Astrocyte (in vitro differentiated cells and primary cell): Measurements from ENCODE around the gene CACNA1D. TPM values are rescaled to one million over a fixed set of nuclear protein-coding genes. Genes with fewer than 3 reads are reported as not detected.

ENCODE experiments used
- DNase-seq: peaks from one replicate; pipeline ENCODE4 v3.0.0-alpha.2; 2010; ENCODE audit warnings: low read depth
- FAIRE-seq: peaks from 2 replicates; lab custom pipeline; 2011; peaks lifted over from hg19 to GRCh38; lab: Jason Lieb, UNC
- H2AFZ ChIP-seq: 2 replicates; pipeline ENCODE4 v1.6.0; 2012; ENCODE audit warnings: low read depth, low read length, inconsistent platforms
- H3K27ac ChIP-seq: 2 replicates; pipeline ENCODE4 v1.5.1; 2011; ENCODE audit warnings: low read depth, low read length, inconsistent platforms
- H3K27me3 ChIP-seq: 2 replicates; pipeline ENCODE4 v1.6.0; 2011; ENCODE audit warnings: low read length, inconsistent platforms; ENCODE audit not compliant: insufficient read depth
- H3K36me3 ChIP-seq: 2 replicates; pipeline ENCODE4 v1.5.1; 2011; ENCODE audit warnings: low read length, inconsistent platforms; ENCODE audit not compliant: insufficient read depth
- H3K4me1 ChIP-seq: 2 replicates; pipeline ENCODE4 v1.5.1; 2011; ENCODE audit warnings: low read length, inconsistent platforms; ENCODE audit not compliant: insufficient read depth
- H3K4me2 ChIP-seq: 2 replicates; pipeline ENCODE4 v1.6.0; 2012; ENCODE audit warnings: low read length, inconsistent platforms
- H3K4me3 ChIP-seq: 2 replicates; pipeline ENCODE4 v1.5.1; 2011; ENCODE audit warnings: low read depth, mild to moderate bottlenecking, low read length, inconsistent platforms; ENCODE audit not compliant: insufficient read depth
- H3K79me2 ChIP-seq: 2 replicates; pipeline ENCODE4 v1.6.0; 2012; ENCODE audit warnings: mild to moderate bottlenecking, low read length, inconsistent platforms; ENCODE audit not compliant: insufficient read depth
- H3K9ac ChIP-seq: 2 replicates; pipeline ENCODE4 v1.6.0; 2012; ENCODE audit warnings: mild to moderate bottlenecking, low read length, inconsistent platforms
- H3K9me3 ChIP-seq: 2 replicates; pipeline ENCODE4 v1.5.1; 2012; ENCODE audit warnings: low read depth, mild to moderate bottlenecking, low read length, inconsistent platforms; ENCODE audit not compliant: insufficient read depth
- H4K20me1 ChIP-seq: 2 replicates; pipeline ENCODE4 v1.6.0; 2012; ENCODE audit warnings: low read length, inconsistent platforms; ENCODE audit not compliant: insufficient read depth
- H3K27ac Mint-ChIP-seq: one replicate; pipeline ENCODE4 v1.8.0; 2021; ENCODE audit warnings: mild to moderate bottlenecking, mixed read lengths; ENCODE audit not compliant: unreplicated experiment
- H3K27me3 Mint-ChIP-seq: one replicate; pipeline ENCODE4 v1.8.0; 2021; ENCODE audit warnings: low read depth, mixed read lengths; ENCODE audit not compliant: unreplicated experiment
- H3K36me3 Mint-ChIP-seq: one replicate; pipeline ENCODE4 v1.8.0; 2021; ENCODE audit warnings: low read depth, mixed read lengths; ENCODE audit not compliant: unreplicated experiment
- H3K4me1 Mint-ChIP-seq: one replicate; pipeline ENCODE4 v1.8.0; 2021; ENCODE audit warnings: low read depth, mixed read lengths; ENCODE audit not compliant: unreplicated experiment
- H3K4me3 Mint-ChIP-seq: one replicate; pipeline ENCODE4 v1.8.0; 2021; ENCODE audit warnings: mild to moderate bottlenecking, moderate library complexity, mixed read lengths; ENCODE audit not compliant: unreplicated experiment
- H3K9me3 Mint-ChIP-seq: one replicate; pipeline ENCODE4 v1.8.0; 2021; ENCODE audit warnings: mild to moderate bottlenecking, mixed read lengths; ENCODE audit not compliant: unreplicated experiment
- CTCF ChIP-seq: IDR thresholded peaks from 2 replicates; pipeline ENCODE4 v1.5.1; 2011; ENCODE audit warnings: low read depth, mild to moderate bottlenecking, inconsistent platforms, low read length, moderate library complexity; ENCODE audit not compliant: insufficient read depth
- EZH2 ChIP-seq: IDR thresholded peaks from 2 replicates; pipeline ENCODE4 v1.6.1; 2012; ENCODE audit warnings: mild to moderate bottlenecking, low read length, inconsistent platforms; ENCODE audit not compliant: insufficient read depth
- total RNA-seq: library from RNA; stranded (reverse); gene quantifications from 2 replicates; pipeline ENCODE4 v1.2.1, GENCODE V29; 2021

CACNA1D gene
- total RNA-seq, 1 donor from 2014 or later, result 0.41 TPM

GRCh38 chr3:53682807-53683206, 188.4 kb downstream of the CACNA1D start:
- Mint-ChIP-seq H3K4me1 (no peaks in the 10 kb centered on the region), H3K9me3 (no peaks in the 10 kb centered on the region), H3K27me3 (peaks cover 37% of the 10 kb centered on the region), H3K4me3 (no peak overlapping the region), H3K36me3 (no peaks in the 10 kb centered on the region), H3K27ac (no peak overlapping the region)
- no peaks in the 10 kb centered on the region for H3K9me3 ChIP-seq
- FAIRE-seq (no peak), DNase-seq (no peak)
- no peaks in the 10 kb centered on the region for H3K79me2 ChIP-seq
- H3K9ac ChIP-seq, result no peak overlapping the region
- H3K27ac ChIP-seq, result no peak overlapping the region
- H3K36me3 ChIP-seq, result no peaks in the 10 kb centered on the region
- H3K4me2 ChIP-seq, result no peak overlapping the region
- H3K27me3 ChIP-seq, result peaks cover 15% of the 10 kb centered on the region
- H3K4me1 ChIP-seq, result no peaks in the 10 kb centered on the region
- no peaks in the 10 kb centered on the region for H4K20me1 ChIP-seq
- H3K4me3 ChIP-seq, result no peak overlapping the region
- no peak overlapping the region for H2AFZ ChIP-seq
- no peak for TF ChIP-seq CTCF
- no peak for TF ChIP-seq EZH2

GRCh38 chr3:53688066-53688465, 193.7 kb downstream of the CACNA1D start:
- Histone ChIP-seq H3K9me3 (no peaks in the 10 kb centered on the region), H3K27ac (no peak overlapping the region), H2AFZ (no peak overlapping the region), H3K4me1 (no peaks in the 10 kb centered on the region), H3K4me2 (no peak overlapping the region), H3K9ac (no peak overlapping the region), H3K4me3 (no peak overlapping the region), H4K20me1 (no peaks in the 10 kb centered on the region), H3K27me3 (no peaks in the 10 kb centered on the region), H3K36me3 (no peaks in the 10 kb centered on the region), H3K79me2 (no peaks in the 10 kb centered on the region)
- Mint-ChIP-seq H3K9me3 (no peaks in the 10 kb centered on the region), H3K36me3 (no peaks in the 10 kb centered on the region), H3K27me3 (peaks cover 32% of the 10 kb centered on the region), H3K27ac (no peak overlapping the region), H3K4me3 (no peak overlapping the region), H3K4me1 (no peaks in the 10 kb centered on the region)
- no peak for FAIRE-seq
- TF ChIP-seq EZH2, result no peak
- no peak for DNase-seq

GRCh38 chr3:53688989-53689388, 194.6 kb downstream of the CACNA1D start:
- Mint-ChIP-seq H3K4me3 (no peak overlapping the region), H3K27me3 (peaks cover 27% of the 10 kb centered on the region)

More at GRCh38 chr3:53688989-53689388, 194.6 kb downstream of the CACNA1D start:
- no peaks in the 10 kb centered on the region for H3K4me1 Mint-ChIP-seq
- Histone ChIP-seq H3K79me2 (no peaks in the 10 kb centered on the region), H4K20me1 (no peaks in the 10 kb centered on the region), H2AFZ (no peak overlapping the region), H3K4me1 (no peaks in the 10 kb centered on the region), H3K9me3 (no peaks in the 10 kb centered on the region), H3K4me3 (no peak overlapping the region), H3K27ac (no peak overlapping the region), H3K9ac (no peak overlapping the region), H3K4me2 (no peak overlapping the region), H3K36me3 (no peaks in the 10 kb centered on the region), H3K27me3 (no peaks in the 10 kb centered on the region)
- H3K27ac Mint-ChIP-seq, result no peak overlapping the region
- TF ChIP-seq EZH2 (no peak), CTCF (no peak)
- H3K36me3 Mint-ChIP-seq, result no peaks in the 10 kb centered on the region
- DNase-seq (no peak), FAIRE-seq (no peak)
- no peaks in the 10 kb centered on the region for H3K9me3 Mint-ChIP-seq
